Fibroblast of pulmonary artery (primary cell): ENCODE results near the gene RNF125.

Source experiments
- DNase-seq: peaks from one replicate; pipeline ENCODE4 v3.0.0-alpha.2; 2010; ENCODE audit warnings: low read depth
- H3K4me3 ChIP-seq: replicated peaks from 2 replicates; pipeline ENCODE4 v1.5.1; 2011; ENCODE audit warnings: low read depth, mild to moderate bottlenecking, control low read depth, low read length, moderate library complexity
- TF ChIP-seq, protein P1 (sequence below): IDR thresholded peaks from 2 replicates; pipeline ENCODE4 v1.5.1; 2011; ENCODE audit warnings: mild to moderate bottlenecking, control low read depth, low read length, inconsistent platforms; ENCODE audit errors: missing control alignments

Gene RNF125

DNA sequence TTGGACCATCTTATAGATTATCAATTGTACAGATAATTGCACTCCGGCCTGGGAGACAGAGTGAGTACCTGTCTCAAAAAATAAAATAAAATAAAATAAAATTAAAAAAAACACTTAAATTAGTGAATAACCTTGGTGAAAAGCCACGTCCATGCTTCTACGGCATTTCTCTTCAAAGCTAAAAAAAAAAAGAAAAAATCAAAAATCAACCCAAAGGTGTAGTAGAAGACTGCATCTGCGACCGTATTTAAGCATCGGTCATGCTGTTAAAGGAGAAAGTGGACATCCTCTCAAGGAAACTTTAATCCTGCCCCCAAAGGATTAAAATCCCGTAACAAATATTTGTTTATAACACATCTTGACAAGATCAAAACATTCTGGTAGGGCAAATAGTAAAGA lies 72.7 kb downstream of the RNF125 start:
- DNase-seq, result no peak
- TF ChIP-seq, protein P1, sequence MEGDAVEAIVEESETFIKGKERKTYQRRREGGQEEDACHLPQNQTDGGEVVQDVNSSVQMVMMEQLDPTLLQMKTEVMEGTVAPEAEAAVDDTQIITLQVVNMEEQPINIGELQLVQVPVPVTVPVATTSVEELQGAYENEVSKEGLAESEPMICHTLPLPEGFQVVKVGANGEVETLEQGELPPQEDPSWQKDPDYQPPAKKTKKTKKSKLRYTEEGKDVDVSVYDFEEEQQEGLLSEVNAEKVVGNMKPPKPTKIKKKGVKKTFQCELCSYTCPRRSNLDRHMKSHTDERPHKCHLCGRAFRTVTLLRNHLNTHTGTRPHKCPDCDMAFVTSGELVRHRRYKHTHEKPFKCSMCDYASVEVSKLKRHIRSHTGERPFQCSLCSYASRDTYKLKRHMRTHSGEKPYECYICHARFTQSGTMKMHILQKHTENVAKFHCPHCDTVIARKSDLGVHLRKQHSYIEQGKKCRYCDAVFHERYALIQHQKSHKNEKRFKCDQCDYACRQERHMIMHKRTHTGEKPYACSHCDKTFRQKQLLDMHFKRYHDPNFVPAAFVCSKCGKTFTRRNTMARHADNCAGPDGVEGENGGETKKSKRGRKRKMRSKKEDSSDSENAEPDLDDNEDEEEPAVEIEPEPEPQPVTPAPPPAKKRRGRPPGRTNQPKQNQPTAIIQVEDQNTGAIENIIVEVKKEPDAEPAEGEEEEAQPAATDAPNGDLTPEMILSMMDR, result no peak
- peak overlapping the region; percentile 85 for H3K4me3 ChIP-seq

GRCh38 chr18:32091724-32092421 lies 73.2 kb downstream of the RNF125 start, which contains the start of gene RNF138:
Gene RNF138, plus strand, starts transcription at chr18:32091874. Its CDS starts 903 bp downstream, at chr18:32092777.
- peak within 1 kb of the TSS; percentile 85 for H3K4me3 ChIP-seq
- peak; percentile 83 for DNase-seq
- TF ChIP-seq, protein P1, result no peak

- H3K4me3 ChIP-seq, result peak overlapping the region; percentile 85
- DNase-seq, result peak; percentile 97
- TF ChIP-seq, protein P1, result no peak
Observed at GRCh38 chr18:32092422-32093101, 73.9 kb downstream of the RNF125 start.

DNA sequence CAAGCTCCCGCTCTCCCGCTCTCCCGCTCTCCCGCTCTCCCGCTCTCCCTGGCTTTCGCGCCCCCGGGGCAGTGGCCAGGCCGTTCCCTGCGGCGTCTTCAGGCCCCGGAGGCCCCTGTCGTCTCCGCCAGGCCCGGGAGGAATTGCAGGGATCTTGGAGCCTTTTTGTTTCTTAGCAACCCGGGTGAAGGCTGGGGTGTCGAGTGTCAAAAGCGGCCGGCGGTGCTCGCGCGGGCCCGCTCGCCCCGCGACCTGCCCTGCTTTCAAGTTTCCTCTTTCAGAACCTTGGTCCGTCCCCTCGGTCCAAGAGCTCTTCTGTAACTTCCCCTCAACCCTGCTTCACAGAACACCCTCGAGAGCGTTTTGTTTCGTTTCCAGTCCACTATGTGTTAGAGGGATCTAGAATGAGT lies 74.5 kb downstream of the RNF125 start:
- peak overlapping the region; percentile 85 for H3K4me3 ChIP-seq
- TF ChIP-seq, protein P1, result no peak
- peak; percentile 58 for DNase-seq

- TF ChIP-seq, protein P1, result no peak
- H3K4me3 ChIP-seq, result peak overlapping the region; percentile 85
- no peak for DNase-seq
Observed at GRCh38 chr18:32093523-32093922, 74.9 kb downstream of the RNF125 start.

- TF ChIP-seq, protein P1, result no peak
- no peak overlapping the region for H3K4me3 ChIP-seq
- no peak for DNase-seq
Observed at GRCh38 chr18:32095192-32095899, 76.7 kb downstream of the RNF125 start.
